ENCODE data around the gene CTR9. TPM values are rescaled to one million over a fixed set of nuclear protein-coding genes. Genes with fewer than 3 reads are reported as not detected.

The CTR9 gene
- total RNA-seq (2022; extraction: Qiagen RNA extraction; ENCODE audit: low read depth) = 22.0 to 29.4 TPM (median 25.8 TPM) in 5 replicates

DNA sequence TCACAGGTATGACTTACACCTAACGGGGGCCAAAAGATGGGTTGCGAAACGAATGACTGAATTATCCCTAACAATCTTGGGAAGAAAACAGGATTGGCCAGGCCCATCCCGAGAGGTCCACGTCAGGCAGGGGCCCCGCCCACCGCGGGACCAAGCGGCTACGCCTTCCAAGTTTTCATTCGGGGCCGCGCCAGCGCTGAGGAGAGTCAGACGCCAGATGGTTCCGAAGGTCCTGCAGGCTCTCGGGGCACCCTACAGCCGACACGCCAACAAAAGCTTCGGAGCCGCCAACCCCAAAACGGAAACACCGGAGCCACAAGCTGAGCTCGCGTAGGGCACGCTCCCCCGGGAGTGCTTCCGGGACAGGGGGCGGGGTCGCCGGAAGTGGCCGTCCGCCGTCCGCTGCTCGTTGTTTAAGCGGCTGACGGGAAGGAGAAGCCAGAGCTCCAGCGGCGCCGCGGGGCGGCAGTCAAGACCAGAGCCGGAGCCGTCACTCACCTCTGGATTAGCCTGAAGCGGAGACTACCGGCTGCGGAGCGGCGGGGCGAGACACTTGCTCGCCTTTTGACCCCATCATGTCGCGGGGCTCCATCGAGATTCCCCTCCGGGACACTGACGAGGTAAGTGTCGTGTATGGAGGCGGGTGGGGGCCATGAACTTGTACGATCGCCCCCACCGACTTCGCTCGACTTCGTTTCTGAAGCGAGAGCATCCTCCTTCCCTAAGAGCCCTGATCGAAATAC lies at the start of gene CTR9:
Gene CTR9, plus strand, starts transcription at position 409 of the 743 bp plus-strand sequence. Its CDS starts 167 bp downstream, at position 576.

GRCh38 chr11:10808553-10809372 lies 57.7 kb downstream of the CTR9 start, which contains the start of gene EIF4G2:
Gene EIF4G2 (minus strand): TSS chr11:10808926.

Other genes with a start within 250 kb of the CTR9 start
- gene RNF141, start 210.1 kb upstream of the CTR9 start, total RNA-seq (2022; extraction: Qiagen RNA extraction; ENCODE audit: low read depth) = 19.1 to 32.1 TPM (median 27.2 TPM) in 5 replicates
- 0.27 to 0.84 TPM (median 0.51 TPM) in 5 replicates for gene LYVE1, start 182.6 kb upstream of the CTR9 start, total RNA-seq (2022; extraction: Qiagen RNA extraction; ENCODE audit: low read depth)
- 0.05 to 0.15 TPM (median 0.11 TPM) in 4 of 5 replicates, not detected in the other for gene IRAG1, start 57.5 kb upstream of the CTR9 start, total RNA-seq (2022; extraction: Qiagen RNA extraction; ENCODE audit: low read depth)
- 493 to 788 TPM (median 585 TPM) in 5 replicates for gene EIF4G2, start 57.7 kb downstream of the CTR9 start, total RNA-seq (2022; extraction: Qiagen RNA extraction; ENCODE audit: low read depth)
- 17.8 to 27.0 TPM (median 24.5 TPM) in 5 replicates for gene ZBED5, start 106.8 kb downstream of the CTR9 start, total RNA-seq (2022; extraction: Qiagen RNA extraction; ENCODE audit: low read depth)